IMR-90 (cell line): Measurements from ENCODE around the gene SARDH. TPM values are rescaled to one million over a fixed set of nuclear protein-coding genes. Genes with fewer than 3 reads are reported as not detected.

Experiments
- ATAC-seq: fragments of 200-7000 bp; cut with Tn5 transposase; 2 replicates; pipeline ENCODE4 v1.9.1; 2020; ENCODE audit warnings: low read depth, mild to moderate bottlenecking, moderate library complexity
- BruUV-seq: library from RNA; stranded (reverse); fragments of 400-500 nt; replicated peaks from 2 replicates; lab custom pipeline; 2021; lab: Mats Ljungman, UMichigan
- CTCF ChIA-PET: fragments of 300-600 bp; formaldehyde crosslinking; extraction: SDS; loops from one replicate; lab custom pipeline; 2021; ENCODE audit warnings: antibody characterized with exemption; lab: Yijun Ruan, JAX
- POLR2A ChIA-PET: fragments of 300-600 bp; sonication (Branson Sonifier 250); formaldehyde crosslinking; loops from one replicate; lab custom pipeline; 2022; ENCODE audit warnings: antibody characterized with exemption; ENCODE audit not compliant: unreplicated experiment; lab: Charles Lee
- DNase-seq: peaks from one replicate; pipeline ENCODE4 v3.0.0; 2013
- H2AFZ ChIP-seq: replicated peaks from 2 replicates; pipeline ENCODE3; 2013; ENCODE audit warnings: low read length, mild to moderate bottlenecking; ENCODE audit not compliant: poor library complexity
- H2AK5ac ChIP-seq: 2 replicates; pipeline ENCODE4 v1.6.1; 2013; ENCODE audit warnings: low read depth, low read length, inconsistent platforms
- H2AK9ac ChIP-seq: replicated peaks from 2 replicates; pipeline ENCODE3; 2013; ENCODE audit warnings: mild to moderate bottlenecking, low read depth, low read length, moderate library complexity; ENCODE audit not compliant: poor library complexity
- H2BK120ac ChIP-seq: 2 replicates; pipeline ENCODE4 v1.6.1; 2013; ENCODE audit warnings: low read depth, low read length, inconsistent platforms
- H2BK15ac ChIP-seq: 3 replicates; pipeline ENCODE4 v1.6.1; 2013; ENCODE audit warnings: low read depth, low read length, inconsistent platforms
- H2BK20ac ChIP-seq: 2 replicates; pipeline ENCODE4 v1.6.1; 2013; ENCODE audit warnings: low read depth, mild to moderate bottlenecking, inconsistent platforms, low read length, moderate library complexity
- H2BK5ac ChIP-seq: 2 replicates; pipeline ENCODE4 v1.6.1; 2013; ENCODE audit warnings: mild to moderate bottlenecking, low read depth, low read length, inconsistent platforms; ENCODE audit not compliant: poor library complexity, severe bottlenecking
- H3K14ac ChIP-seq: replicated peaks from 2 replicates; pipeline ENCODE4 v1.6.1; 2013; ENCODE audit warnings: low read depth, low read length, inconsistent platforms
- H3K18ac ChIP-seq: 2 replicates; pipeline ENCODE4 v1.6.1; 2013; ENCODE audit warnings: low read depth, low read length, control low read depth
- H3K23ac ChIP-seq: 2 replicates; pipeline ENCODE4 v1.6.1; 2013; ENCODE audit warnings: low read depth, low read length, inconsistent platforms
- H3K27ac ChIP-seq: 2 replicates; pipeline ENCODE4 v1.5.1; 2013; ENCODE audit warnings: mild to moderate bottlenecking, control low read depth, low read length; ENCODE audit not compliant: insufficient read depth
- H3K27me3 ChIP-seq: 2 replicates; pipeline ENCODE4 v1.6.1; 2013; ENCODE audit warnings: low read length; ENCODE audit not compliant: control insufficient read depth, insufficient read depth
- H3K36me3 ChIP-seq: 2 replicates; pipeline ENCODE4 v1.6.1; 2013; ENCODE audit warnings: low read length, mixed read lengths; ENCODE audit not compliant: control insufficient read depth, insufficient read depth
- H3K4ac ChIP-seq: 2 replicates; pipeline ENCODE4 v1.6.1; 2013; ENCODE audit warnings: low read depth, low read length, inconsistent platforms
- H3K4me1 ChIP-seq: 2 replicates; pipeline ENCODE4 v1.6.1; 2013; ENCODE audit warnings: low read length, mixed read lengths; ENCODE audit not compliant: control insufficient read depth, insufficient read depth
- H3K4me2 ChIP-seq: 2 replicates; pipeline ENCODE4 v1.6.1; 2013; ENCODE audit warnings: low read depth, mild to moderate bottlenecking, control low read depth, low read length, moderate library complexity
- H3K4me3 ChIP-seq: 2 replicates; pipeline ENCODE4 v1.5.1; 2013; ENCODE audit warnings: low read depth, mild to moderate bottlenecking, control low read depth, low read length, moderate library complexity; ENCODE audit not compliant: insufficient read depth
- H3K56ac ChIP-seq: 2 replicates; pipeline ENCODE4 v1.6.1; 2013; ENCODE audit warnings: low read length, inconsistent platforms; ENCODE audit not compliant: insufficient read depth; ENCODE audit errors: extremely low read depth
- H3K79me1 ChIP-seq, 2 experiments: 2 replicates each; pipeline ENCODE4 v1.6.1; 2013; ENCODE audit warnings: low read length in 2 of 2, inconsistent platforms in 1 of 2, low read depth in 1 of 2
- H3K9ac ChIP-seq: 2 replicates; pipeline ENCODE4 v1.6.1; 2013; ENCODE audit warnings: low read depth, low read length, control low read depth
- H3K9me1 ChIP-seq: 2 replicates; pipeline ENCODE4 v1.6.1; 2013; ENCODE audit warnings: low read length, inconsistent platforms; ENCODE audit not compliant: insufficient read depth
- H3K9me3 ChIP-seq: 2 replicates; pipeline ENCODE4 v1.6.1; 2013; ENCODE audit warnings: low read length; ENCODE audit not compliant: control insufficient read depth, insufficient read depth
- H4K20me1 ChIP-seq: 2 replicates; pipeline ENCODE4 v1.6.1; 2013; ENCODE audit warnings: low read length, inconsistent platforms; ENCODE audit not compliant: insufficient read depth
- H4K5ac ChIP-seq: 2 replicates; pipeline ENCODE4 v1.6.1; 2013; ENCODE audit warnings: mild to moderate bottlenecking, low read depth, low read length, control low read depth
- H4K8ac ChIP-seq, 2 experiments: 2 replicates each; pipeline ENCODE4 v1.6.1; 2013; ENCODE audit warnings: low read depth in 2 of 2, low read length in 2 of 2, control low read depth in 1 of 2, inconsistent platforms in 1 of 2
- H4K91ac ChIP-seq: 2 replicates; pipeline ENCODE4 v1.6.1; 2013; ENCODE audit warnings: low read depth, low read length, inconsistent platforms; ENCODE audit not compliant: insufficient read depth
- CTCF ChIP-seq: conservative IDR thresholded peaks from 2 replicates; pipeline ENCODE4 v1.5.1; 2012; ENCODE audit warnings: mild to moderate bottlenecking, low read depth, low read length, improper control_type of control experiment
- WGBS, 2 experiments: methylation state at CpG; one replicate each; pipeline versions ENCODE4 v1.1.5 to v1.1.7; 2013; ENCODE audit warnings: missing lambda C conversion rate in 2 of 2; ENCODE audit not compliant: insufficient read length in 1 of 2; ENCODE audit errors: extremely low coverage in 2 of 2; 5-methylcytosine and 5-hydroxymethylcytosine counted together
- dilution Hi-C: fragments of 300-500 bp; cut with HindIII; formaldehyde crosslinking; loops from one replicate; pipeline ENCODE4 v1.14.3; 2018; ENCODE audit warnings: low sequenced_read_pairs; ENCODE audit not compliant: unreplicated experiment
- in situ Hi-C: fragments of 300-500 bp; cut with MboI; formaldehyde crosslinking; loops from 3 replicates; pipeline ENCODE4 v1.14.3; 2019; ENCODE audit warnings: low sequenced_read_pairs, inconsistent platforms, mixed read lengths
- intact Hi-C: fragments of 100-400 bp; cut with micrococcal nuclease; formaldehyde crosslinking; loops from 2 replicates; pipeline ENCODE4 v1.10.0; 2022
- polyA plus RNA-seq, 3 experiments: library from polyadenylated mRNA; depleted of rRNA; stranded (reverse); fragments of >200 nt; gene quantifications; 2 replicates each; pipeline ENCODE4 v1.2.3, GENCODE V29; 2012; ENCODE audit warnings: low replicate concordance in 1 of 3
- total RNA-seq: library from RNA; depleted of rRNA; stranded (reverse); fragments of >200 nt; gene quantifications from 2 replicates; pipeline ENCODE4 v1.2.3, GENCODE V29; 2012

Gene SARDH
- total and polyA plus RNA-seq, 2 of the 4 experiments (the other 2 are of a cell fraction): 5.0 to 7.5 TPM

GRCh38 chr9:133701321-133701980 lies 36.7 kb downstream of the SARDH start:
- dilution Hi-C loops: no loop called here
- POLR2A ChIA-PET: no interaction called here
- no peak for TF ChIP-seq CTCF
- DNase-seq (no peak), ATAC-seq (no peak)
- H3K9me3 ChIP-seq: no peaks in the 10 kb centered on the region
- no peak overlapping the region for H2BK20ac ChIP-seq
- H3K14ac ChIP-seq: no peak overlapping the region
- in situ Hi-C loops: no loop called here
- H3K23ac ChIP-seq: no peak overlapping the region
- WGBS, 2 experiments: 86% methylated on average over 25 of the region's 33 CpGs; no CpG with 5 or more reads in 1 of the 2 experiments
- H4K8ac ChIP-seq: peak overlapping the region in 1 of 2 experiments; percentile 41; a peak in 1 of 4 replicates
- H3K27ac ChIP-seq: no peak overlapping the region
- H3K56ac ChIP-seq: no peak overlapping the region
- no peak overlapping the region for H2BK120ac ChIP-seq
- H4K91ac ChIP-seq: no peak overlapping the region
- peaks cover 9% of the 10 kb centered on the region for H3K4me1 ChIP-seq
- H3K4me3 ChIP-seq: no peak overlapping the region
- CTCF ChIA-PET: interaction anchor here (1.0 kb wide), 1 partner anchor 42 kb away, joined by 3 read pairs; no protein-coding TSS in a partner anchor
- intact Hi-C loops: no loop called here
- H3K9ac ChIP-seq: no peak overlapping the region
- H4K5ac ChIP-seq: no peak overlapping the region
- no peak overlapping the region for H2AK5ac ChIP-seq
- H2BK5ac ChIP-seq: no peak overlapping the region
- H3K4me2 ChIP-seq: no peak overlapping the region
- no peak overlapping the region for H2AFZ ChIP-seq
- H3K27me3 ChIP-seq: peaks cover 2% of the 10 kb centered on the region; the same call in 1 of the 2 replicates
- no peaks in the 10 kb centered on the region for H3K36me3 ChIP-seq
- no TSS peak for BruUV-seq
- H2BK15ac ChIP-seq: no peak overlapping the region
- no peak overlapping the region for H3K4ac ChIP-seq
- H3K18ac ChIP-seq: no peak overlapping the region
- no peaks in the 10 kb centered on the region for H3K9me1 ChIP-seq
- H2AK9ac ChIP-seq: no peak overlapping the region
- H4K20me1 ChIP-seq: no peaks in the 10 kb centered on the region
- no peaks in the 10 kb centered on the region for H3K79me1 ChIP-seq
